NOMO-1 (cell line): ENCODE measurements around the gene LIN7B.
"Not testable (repeated sequence)": the region's sequence is repeated elsewhere in the genome, so short reads cannot be mapped to it uniquely, and the experiment has no call there.

Source experiments
- DNase-seq, 2 experiments: peaks; one replicate each; lab custom pipeline; 2025; ENCODE audit not compliant: unreplicated experiment in 2 of 2; lab: John Stamatoyannopoulos, UW

Gene LIN7B

GRCh38 chr19:49113762-49114629 lies at the start of gene LIN7B:
TSS of gene LIN7B (plus strand) at chr19:49114370. CDS start at chr19:49114405, 35 bp downstream.
- DNase-seq = peak; percentile 38 to 78

- DNase-seq = no peak
Measured at GRCh38 chr19:49064768-49065611, 49.2 kb upstream of the LIN7B start, which contains the start of gene NTF4. TSS of gene NTF4 (minus strand) at chr19:49064818. CDS start at chr19:49061997, 2,821 bp downstream.

- no peak for DNase-seq
Measured at GRCh38 chr19:49065905-49066512, 48.2 kb upstream of the LIN7B start.

DNA sequence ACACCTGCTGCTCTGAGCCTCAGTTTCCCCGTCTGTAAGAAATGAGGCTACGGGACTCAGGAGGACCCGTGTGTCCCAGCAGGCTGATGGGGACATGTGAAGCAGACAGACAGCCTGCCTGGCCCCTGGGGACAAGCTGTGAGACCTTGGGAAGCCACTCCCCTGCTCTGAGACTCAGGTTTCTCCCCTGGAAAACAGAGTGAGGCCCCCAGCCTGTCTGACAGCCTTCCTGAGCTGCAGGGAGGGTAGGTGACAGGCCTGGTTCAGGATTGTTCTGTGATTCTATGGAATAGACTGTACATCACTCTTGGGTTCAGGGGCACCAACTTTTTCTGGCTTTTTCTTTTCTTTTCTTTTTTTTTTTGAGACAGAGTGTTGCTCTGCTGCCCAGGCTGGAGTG lies 46.6 kb upstream of the LIN7B start:
- DNase-seq = no peak

GRCh38 chr19:49069026-49069425 lies 45.1 kb upstream of the LIN7B start:
- DNase-seq = no peak

DNA sequence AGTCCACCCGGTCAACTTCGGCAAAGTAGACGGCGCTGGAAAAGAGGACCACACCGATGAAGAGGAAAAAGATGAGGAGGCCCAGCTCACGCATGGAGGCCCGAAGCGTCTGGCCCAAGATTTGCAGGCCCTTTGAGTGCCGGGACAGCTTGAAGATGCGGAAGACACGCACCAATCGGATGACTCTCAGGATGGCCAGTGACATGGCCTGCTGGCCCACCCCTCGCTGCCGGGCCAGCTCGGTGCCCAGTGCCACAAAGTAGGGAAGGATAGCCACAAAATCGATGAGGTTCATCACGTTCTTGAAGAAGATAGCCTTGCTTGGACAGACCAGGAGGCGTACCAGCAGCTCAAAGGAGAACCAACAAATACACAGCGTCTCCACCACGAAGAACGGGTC lies 43.8 kb upstream of the LIN7B start:
- DNase-seq = no peak

DNA sequence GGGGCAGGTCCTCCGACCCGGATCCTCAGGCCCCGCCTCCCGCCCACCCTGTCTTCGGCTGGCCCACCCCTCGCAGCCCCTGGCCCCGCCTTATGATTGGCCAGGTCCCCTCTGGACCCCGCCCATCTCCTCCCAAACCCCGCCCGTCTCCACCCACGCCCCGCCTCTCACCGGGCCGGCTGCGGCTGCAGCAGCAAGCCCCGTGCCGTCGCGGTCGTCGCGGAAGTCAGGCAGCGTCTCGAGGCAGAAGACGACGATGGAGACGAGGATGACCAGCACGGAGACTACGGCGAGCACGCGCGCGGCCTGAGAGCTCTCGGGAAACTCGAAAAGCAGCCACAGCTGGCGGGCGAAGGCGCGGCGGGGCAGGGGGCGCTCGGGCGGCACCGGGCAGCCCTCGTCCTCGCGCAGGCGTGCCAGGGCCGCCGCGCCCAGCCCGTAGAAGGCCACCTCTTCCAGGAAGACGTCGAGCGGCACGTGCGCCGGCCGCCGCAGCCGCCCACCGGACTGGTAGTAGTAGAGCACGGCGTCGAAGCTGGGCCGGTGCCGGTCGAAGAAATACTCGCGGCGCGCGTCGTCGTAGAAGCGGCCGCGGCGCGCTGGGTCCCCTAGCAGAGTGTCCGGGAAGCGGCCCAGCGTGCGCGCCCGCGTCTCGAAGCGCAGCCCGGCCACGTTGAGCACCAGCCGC lies 42.2 kb upstream of the LIN7B start:
- DNase-seq = no peak

DNA sequence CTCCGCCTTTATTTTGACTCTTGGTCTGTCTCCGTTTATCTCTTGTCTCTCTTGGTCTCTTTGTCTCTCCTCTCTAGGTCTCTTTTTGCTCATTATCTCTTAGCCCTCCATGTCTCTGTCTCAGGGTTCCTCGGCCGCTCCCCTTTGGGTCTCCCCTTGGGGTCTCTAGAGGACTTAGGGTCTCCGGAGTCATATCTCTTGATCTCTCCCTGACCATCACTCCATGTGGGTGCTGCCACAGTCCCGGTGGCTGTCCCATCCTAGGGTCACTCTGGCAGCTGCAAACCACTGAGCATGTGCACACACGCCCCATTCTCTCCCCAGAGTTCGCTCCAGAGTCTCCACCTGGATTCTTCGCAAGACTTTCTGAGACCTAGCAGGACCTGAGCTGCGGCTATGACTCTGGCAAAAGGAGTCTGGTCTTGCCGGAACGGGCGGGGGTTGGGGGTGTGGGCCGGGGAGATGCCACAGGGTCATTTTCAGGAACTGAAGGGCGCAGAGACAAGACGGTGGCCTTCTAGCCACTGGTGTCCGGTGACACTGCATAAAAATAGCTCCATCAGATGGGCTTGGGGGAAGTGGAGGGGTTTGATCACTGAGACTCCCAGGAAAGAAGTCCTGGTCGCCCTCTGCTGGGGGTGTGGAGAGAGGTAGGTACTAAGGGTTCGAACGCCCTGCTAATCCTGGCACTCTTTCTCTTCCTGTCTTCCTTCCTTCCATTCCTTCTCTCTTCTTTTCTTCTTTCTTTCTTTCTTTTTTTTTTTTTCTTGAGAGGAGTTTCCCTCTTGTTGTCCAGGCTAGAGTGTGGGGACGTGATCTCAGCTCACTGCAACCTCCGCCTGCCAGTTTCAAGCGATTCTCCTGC lies 40.4 kb upstream of the LIN7B start:
- peak; percentile 15 to 30 for DNase-seq

GRCh38 chr19:49074869-49075268 lies 39.3 kb upstream of the LIN7B start:
- DNase-seq = not testable (repeated sequence)

- no peak for DNase-seq
Measured at GRCh38 chr19:49080392-49080791, 33.8 kb upstream of the LIN7B start.

DNA sequence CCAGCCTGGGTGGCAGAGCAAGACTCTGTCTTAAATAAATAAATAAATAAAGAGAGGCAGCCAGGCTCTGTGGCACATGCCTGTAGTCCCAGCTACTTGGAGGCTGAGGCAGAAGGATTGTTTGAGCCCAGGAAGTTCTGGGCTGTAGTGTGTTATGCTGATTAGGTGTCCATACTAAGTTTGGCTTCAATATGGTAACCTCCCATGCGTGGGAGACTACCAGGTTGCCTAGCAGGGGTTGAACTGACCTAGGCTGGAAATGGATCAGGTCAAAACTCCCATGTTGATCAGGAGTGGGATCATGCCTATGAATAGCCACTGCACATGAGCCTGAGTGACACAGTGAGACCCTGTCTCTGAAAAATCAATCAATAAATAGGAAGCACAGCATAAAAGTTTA lies 32.9 kb upstream of the LIN7B start:
- DNase-seq = no peak

- DNase-seq = no peak
Measured at GRCh38 chr19:49084206-49085019, 29.8 kb upstream of the LIN7B start.

DNA sequence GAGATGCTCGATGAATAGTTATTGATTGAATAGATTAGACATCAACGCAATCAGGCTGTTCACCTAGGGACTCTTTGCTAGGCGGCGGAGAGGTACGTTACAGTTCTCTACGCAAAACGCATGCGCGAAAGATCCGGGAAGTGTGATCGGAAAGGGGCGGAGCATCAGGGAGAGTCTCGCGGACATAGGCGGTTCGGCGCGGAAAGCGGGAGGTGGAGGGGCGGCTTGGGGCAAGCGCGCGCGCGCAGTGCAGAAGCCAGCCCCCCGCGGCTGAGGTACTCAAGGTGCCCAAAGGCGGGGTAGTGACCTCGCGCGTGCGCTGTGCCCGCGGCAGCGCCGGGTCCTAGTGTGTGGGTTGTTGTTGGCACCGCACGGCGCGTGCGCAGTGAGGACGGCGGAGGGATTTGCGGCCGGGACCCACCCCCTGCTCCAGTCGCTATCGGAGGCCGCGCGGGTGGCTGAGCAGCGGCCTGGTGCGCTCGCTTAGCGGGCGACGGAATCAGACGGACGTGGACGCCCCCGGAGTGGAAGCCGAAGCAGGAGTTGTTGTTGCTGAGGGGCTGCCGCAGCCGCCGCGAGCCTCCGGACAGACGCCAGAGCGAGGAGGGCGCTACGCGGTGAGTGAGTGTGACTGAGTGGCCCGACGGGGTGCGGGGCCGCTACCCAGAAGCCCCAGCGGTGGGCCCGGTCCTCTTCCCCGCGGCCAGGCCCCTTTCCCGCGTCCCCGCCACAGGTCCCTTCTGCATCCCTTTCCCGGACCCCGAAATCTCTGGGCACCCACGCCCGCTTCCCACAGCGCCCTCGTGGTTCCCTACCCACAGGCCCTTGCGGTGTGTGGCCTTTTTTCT lies 28.9 kb upstream of the LIN7B start, which contains the start of gene SNRNP70:
Gene SNRNP70 (plus strand): TSS at position 432 of the 848 bp plus-strand sequence. CDS start 964 bp downstream, outside the sequence.
- peak; percentile 98 to 99 for DNase-seq

DNA sequence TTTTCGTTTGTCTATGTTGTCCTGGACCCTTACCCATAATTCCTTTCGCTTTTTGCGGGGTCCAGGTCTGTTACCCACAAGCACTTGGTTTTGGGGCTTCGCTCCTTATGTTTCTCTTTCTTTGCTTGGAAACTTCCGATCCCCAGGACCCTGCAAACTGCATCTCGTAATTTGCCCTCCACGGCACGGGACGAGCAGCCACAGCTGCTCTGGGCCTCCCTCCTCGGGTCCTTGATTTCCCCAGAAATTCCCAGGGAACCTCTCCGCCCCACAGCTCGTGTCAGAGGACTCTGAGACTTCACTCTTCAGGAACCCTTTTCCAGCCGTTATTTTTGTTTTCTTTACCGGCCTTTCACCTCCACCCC lies 28.3 kb upstream of the LIN7B start:
- no peak for DNase-seq

- no peak for DNase-seq
Measured at GRCh38 chr19:49086296-49086695, 27.9 kb upstream of the LIN7B start.

GRCh38 chr19:49091391-49092038 lies 22.7 kb upstream of the LIN7B start:
- DNase-seq = no peak

DNA sequence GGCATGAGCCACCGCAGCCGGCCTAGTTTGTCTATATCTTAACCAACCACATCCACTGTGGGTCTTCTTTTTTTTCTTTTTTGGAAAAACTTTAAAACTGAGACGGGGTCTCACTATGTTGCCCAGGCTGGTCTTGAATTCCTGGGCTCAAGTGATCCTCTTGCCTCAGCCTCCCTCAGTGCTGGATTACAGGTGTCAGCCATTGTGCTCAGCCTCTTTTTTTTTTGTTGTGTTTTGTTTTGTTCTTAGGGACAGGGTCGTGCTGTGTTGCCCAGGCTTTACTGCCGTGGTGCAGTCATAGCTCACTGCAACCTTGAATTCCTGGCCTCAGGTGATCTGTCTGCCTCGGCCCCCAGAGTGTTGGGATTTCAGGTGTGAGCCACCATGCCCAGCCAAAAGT lies 21.5 kb upstream of the LIN7B start:
- DNase-seq = no peak
